ENCODE results near the gene FOXN4.

FOXN4 gene

DNA sequence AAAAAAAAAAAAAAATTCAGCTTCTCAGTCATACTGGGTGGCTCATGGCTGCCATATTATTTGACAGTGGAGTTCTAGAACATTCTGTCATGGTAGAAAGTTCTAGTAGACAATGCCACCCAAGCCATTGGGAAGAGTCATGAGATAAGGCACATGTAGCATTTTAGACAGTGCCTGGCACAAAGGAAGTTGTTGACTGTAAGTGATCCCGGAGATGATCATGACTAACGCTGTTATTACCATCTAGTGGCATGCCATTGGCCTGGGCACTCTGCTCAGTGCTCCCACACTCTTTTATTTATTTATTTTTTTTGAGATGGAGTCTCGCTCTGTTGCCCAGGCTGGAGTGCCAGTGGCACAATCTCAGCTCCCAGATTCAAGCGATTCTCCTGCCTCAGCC, 80.4 kb downstream of the FOXN4 start:
- Mint-ChIP-seq H3K4me3 (no peak overlapping the region), H3K9me3 (no peaks in the 10 kb centered on the region), H3K27ac (no peak overlapping the region), H3K27me3 (ENCODE audit: low read depth) (no peaks in the 10 kb centered on the region), H3K36me3 (ENCODE audit: low read depth) (no peaks in the 10 kb centered on the region), H3K4me1 (ENCODE audit: low read depth) (no peaks in the 10 kb centered on the region)
- DNase-seq (ENCODE audit: low spot score): no peak

Data from T-helper 2 cell treated with Interferon-gamma antibody and Interleukin-4, amounts not matched to agents 5 μg/mL and 100 μg/mL, for 36 hours (primary cell).